HT1080 (cell line): ENCODE results near the gene INPP4B. TPM values are rescaled to one million over a fixed set of nuclear protein-coding genes. Genes with fewer than 3 reads are reported as not detected.
"Not testable (repeated sequence)": the region's sequence is repeated elsewhere in the genome, so short reads cannot be mapped to it uniquely, and the experiment has no call there.

ENCODE experiments used
- DNase-seq: peaks from one replicate; pipeline ENCODE4 v3.0.0-alpha.2; 2015; ENCODE audit warnings: low read depth
- total RNA-seq: library from RNA; depleted of rRNA; stranded (reverse); fragments of >200 nt; shearing (Covaris generic); gene quantifications from 2 replicates; pipeline ENCODE4 v1.2.3, GENCODE V29; 2014

The INPP4B gene
- total RNA-seq, 1 experiment from 2014 or later, result 9.3 TPM

DNA sequence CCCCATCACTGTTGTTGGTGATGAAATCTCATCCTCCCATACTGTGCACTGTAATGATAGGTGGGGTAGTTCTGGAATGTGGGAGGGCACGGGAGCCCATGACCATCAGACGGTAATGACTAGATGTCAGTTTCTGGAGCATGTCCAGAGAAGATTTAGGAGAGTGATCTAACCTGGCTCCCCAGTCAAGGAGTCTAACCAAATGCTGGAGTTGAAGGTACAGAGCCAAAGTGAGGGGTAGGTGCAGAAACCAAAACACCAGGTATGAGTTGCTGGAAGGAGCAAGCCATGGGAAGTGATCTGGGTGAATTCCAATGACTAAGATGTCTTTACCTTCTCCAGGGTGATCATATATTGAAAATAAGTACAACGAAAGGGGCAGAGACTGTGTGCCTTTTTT is 296.9 kb downstream of the INPP4B start:
- no peak for DNase-seq

DNA sequence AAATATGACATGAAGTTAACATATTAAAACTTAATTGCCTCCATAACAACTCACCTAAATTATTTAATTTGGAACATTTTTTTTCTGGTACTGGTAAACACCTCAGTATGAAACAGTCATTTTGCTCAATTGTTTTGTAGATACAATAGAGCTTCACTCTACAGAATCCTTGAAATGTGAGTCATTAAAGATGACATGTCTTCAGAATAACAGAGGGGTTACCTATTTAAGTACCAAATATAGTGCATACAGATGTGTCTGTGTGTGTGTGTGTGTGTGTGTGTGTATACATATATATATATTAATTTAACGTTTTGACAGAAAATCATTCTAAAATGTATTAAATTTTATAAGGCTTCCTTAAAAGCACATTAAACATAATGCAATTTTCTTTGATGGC is 297.6 kb downstream of the INPP4B start:
- DNase-seq, result peak; percentile 19

DNA sequence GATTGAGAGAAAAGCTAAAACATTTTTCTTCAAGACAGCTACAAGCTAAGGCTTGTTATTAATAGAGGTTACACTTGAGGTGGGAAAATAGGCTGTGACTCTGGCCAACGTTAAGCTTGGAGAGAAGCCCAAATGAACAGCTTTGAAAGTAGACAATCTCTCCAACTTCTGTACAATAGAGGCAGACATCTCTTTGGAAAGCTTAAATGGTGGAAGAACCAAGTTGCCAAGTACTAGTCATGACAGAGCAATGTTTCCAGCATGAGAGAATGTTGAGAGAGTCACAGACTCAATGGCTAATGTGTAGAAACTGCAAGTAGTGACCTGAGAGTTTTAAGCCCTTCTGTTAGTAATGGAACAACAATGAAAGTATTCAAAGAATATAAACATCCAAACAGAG is 298.1 kb downstream of the INPP4B start:
- no peak for DNase-seq

DNA sequence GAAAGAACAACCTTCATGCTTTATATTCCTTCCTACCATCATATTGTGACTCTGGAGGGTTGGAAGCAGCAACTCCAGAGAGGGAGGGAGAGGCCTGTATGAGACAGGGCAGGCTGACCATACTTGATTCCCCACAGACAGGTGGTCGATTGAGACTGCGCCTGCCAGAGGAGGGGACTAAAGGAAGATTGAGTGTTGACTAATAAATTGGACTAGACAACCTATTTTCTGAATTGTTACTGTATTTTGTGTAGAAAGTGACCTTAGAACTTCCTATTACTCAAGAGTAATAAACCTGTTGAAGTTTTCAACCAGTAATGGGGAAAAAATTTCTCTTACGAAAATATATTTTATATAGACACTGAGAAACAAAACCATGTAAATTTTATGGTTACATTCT is 301.5 kb downstream of the INPP4B start:
- no peak for DNase-seq

DNA sequence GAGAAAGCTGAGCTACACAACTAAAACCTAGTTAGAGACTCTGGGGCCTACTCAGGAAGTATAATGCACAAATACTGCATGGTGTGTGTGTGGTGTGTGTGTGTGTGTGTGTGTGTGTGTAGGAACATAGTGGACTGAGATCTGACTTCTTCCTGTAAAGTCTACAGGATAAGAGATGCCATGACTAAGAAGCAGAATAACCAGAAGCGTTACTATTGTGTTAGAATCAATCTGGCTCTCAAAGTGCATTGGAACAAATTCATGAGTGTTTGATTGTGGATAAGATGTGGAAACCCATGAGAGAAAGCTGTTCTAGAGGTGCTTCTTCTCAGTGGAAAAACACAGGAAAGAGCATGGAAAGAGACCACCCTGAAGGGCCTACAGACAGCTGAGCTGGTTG is 302.1 kb downstream of the INPP4B start:
- DNase-seq, result no peak

DNA sequence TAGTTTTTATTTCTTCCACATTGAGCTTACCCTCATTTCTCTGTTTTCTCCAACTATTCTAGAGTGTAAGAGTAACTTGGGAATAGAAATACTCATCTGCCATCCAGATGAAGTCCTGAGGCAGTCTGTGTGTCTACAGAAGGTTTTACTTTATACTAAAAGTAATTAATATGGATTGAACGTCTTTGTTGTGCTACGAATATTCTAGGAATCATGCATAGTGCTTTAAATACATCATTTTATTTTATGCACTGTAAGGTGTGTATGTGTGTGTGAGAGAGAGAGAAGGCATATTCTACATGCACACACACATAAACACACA is 305.7 kb downstream of the INPP4B start:
- no peak for DNase-seq

DNA sequence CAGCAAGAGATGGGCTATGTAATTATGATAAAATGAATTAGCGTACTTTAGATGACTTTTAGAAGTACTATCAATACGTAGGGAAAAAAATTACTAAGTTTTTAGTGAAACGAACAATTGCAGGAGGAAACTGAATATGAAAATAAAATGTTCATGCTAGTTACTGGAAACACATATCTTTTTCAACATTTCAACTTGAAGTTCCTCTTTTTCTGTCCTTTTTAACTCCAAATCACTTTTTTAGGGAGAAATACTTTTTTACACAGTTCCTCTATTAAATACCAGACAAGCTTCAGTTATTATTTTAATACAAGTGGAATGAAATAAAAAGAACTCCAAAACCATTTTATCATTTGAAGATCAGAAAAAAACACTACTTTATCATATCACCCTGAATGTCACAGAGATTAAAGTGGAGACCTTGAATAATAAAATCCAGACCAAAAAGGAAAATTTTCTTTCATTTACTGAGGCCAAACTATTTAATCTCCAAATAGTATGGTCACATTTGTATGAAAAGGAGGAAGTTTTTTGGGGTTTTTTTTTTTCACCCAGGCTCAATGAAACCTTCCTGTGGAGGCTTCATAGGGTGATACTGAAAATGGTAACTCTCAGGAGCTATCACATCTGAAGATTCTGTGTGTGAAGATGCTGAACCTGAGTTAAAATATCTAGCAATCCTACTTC is 306.2 kb downstream of the INPP4B start:
- DNase-seq, result no peak

DNA sequence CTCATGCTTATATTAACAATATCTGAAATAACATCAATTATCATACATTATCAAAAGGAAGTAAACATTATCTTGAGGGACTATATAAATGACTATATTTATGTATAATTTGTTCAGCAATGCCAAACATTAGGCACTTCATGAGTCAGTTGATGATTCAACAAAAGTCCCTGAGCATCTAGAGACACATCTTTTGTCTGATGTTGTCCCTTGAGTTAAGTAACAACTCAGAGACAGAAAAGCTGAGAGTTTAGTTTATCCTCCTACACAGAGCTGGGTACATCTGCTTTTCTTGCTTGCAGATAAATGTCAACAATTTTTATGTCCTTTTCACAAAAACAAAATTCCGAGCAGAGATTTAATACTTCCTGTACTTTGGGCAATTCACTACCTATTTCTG is 311.1 kb downstream of the INPP4B start:
- DNase-seq, result peak; percentile 27

DNA sequence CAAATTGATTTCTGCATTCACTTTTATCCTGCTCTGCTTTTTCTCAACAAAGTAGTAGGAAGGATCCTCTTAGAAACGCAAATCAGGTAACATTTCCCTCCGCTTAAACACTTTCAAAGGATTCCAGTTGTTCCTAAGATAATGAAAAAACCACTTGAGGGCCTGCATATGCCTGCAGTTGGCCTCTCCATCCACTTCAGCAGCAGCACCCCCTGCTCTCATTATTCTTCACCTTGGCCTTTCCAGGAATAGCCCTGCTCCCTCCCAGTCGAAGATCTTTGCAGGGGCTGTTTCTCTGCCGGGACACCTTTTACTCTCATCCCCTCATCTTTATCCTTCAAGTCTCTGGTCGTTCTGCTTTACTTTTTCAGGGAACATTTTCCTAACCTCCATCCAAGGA is 314.0 kb downstream of the INPP4B start:
- DNase-seq, result no peak

DNA sequence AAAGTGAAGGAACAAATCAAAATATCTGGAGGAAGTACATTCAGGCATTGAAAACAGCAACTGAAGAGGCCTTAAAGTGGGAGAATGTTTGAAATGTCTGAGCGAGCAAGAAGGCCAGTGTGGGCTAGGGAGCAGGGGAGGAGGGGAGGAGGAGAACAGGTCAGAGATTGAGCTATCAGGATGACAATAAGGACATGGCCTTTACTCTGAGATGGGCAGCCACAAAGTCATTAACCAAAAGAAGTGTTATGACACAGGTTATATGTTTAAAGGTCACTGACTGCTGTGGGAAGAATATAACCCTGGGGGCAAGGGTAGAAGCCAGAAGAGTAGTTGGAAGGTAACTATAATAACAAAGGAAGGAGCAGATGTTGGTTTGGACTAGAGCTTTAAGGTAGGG is 315.4 kb downstream of the INPP4B start:
- no peak for DNase-seq

DNA sequence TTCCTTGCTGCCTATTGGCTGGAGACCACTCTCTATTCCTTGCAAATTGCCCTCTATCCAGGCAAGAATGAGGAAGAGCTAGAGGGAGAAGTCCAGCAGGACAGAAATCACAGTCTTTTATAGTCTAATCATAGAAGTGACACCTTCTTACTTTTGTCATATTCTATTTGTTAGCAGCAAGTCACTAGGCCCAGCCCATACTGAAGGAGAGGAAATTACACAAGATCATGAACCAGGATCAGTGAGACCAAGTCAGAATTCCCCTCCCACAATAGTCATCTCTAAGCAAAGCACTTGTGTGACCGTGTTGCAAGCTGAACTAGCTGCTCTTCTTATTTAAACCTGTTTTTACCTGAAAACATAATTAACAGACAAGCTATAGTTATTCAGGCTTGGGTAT is 317.7 kb downstream of the INPP4B start:
- no peak for DNase-seq

DNA sequence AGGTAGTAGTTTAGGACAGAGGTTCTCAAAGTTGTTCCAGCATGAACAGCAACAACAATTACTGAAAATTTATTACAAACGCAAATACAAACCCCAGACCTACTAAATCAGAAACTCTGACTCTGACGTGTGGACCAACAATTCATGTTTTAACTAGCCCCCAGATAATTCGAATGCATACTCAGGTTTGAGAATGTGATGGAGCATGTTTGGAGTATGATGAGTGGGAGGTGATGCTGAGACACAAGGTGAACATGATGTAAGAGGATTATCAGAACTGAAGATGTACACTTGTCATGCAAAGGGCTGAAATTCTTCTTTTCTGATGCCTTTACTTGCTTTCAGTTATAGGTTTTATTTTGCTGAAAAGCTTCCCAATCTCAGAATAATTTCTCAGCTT is 323.0 kb downstream of the INPP4B start:
- no peak for DNase-seq

DNA sequence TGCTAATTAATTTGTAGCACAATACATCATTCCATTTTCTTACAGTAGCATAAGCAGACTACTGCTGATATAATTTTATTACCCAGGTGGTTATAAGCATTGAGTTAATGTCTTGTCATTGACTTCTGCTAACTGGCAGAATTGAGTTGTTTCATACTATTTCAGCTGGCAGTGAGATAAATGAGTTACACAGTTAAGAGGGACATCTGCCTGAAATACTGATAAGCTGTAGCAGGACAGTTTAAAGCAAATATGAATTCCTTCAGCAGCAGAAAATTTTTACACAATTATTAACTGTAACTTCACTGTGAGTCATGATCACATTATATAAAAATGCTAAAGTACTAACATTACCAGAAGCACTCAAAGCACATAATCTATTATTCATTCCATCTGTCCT is 326.8 kb downstream of the INPP4B start:
- DNase-seq, result no peak

DNA sequence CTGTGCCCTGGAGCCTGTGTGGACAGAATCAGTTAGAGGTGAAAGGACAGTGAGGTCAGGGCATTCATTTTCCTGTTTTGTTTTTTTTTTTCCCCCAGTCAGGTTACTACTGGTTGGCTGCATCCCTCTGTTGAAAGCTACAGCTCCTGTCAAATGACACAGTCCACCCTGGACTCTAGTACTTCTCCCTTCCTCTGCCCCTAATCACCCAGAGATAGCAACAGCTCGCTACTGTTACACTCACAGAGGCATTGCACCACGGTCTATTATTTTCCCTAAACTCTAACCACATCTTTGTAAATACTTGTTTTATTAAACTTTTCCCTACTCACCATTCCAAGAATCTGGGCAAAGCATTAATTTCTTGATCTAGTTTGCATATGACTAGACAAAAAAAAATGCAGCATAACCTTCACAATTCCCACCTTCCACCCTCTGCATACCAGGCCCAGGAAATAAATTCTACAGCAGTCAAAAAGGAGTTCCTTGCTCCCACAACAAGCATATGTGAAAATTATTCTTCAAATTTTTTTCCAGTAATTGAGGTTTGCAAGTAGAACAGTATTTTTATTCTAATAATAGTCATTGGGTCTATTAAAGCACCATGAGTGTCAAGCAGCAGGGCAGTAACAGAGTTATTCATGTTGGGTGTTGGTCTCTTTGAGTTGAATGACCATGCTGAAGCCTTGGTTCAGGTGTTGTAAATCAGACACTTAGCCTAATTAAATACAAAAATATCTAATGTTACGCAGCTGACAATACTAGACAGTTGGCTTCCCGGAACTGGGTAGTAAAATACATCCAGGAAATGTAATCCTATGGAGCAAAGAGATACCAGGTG is 329.2 kb downstream of the INPP4B start:
- no peak for DNase-seq

DNA sequence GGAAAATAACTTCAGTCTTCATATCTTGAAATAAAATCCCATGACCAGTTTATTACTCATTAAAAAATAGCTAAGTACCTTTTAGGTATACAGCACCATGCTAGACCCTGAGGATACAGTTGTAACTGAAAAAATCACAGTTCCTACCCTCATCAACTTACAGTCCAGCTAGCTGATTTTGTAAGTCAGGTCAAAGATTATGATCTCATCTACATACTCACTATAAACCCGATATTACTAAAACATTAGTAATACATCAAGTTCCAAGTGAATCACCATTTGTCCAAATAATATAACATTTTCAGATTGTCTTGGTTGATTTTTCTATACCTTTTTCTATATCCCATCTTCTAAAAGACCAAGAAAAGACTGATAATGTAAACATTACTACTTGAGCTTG is 333.9 kb downstream of the INPP4B start:
- no peak for DNase-seq

DNA sequence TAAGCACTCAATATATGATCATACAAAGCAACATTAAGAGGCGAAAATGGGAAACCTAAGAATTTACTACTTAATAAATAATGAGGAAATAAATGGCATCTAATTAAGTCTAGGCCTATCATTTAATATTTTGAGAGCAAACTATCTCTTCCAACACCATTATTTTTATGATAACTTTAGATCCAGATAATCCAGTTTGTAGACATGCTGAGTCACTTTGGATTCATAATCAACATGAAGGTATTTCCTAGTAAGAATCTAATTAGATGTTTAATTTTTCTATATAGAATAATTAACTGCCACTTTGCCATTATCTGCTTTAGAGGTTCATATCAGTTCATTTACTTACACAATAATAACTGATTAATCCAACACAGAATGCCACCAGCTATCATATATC is 336.2 kb downstream of the INPP4B start:
- DNase-seq, result no peak

DNA sequence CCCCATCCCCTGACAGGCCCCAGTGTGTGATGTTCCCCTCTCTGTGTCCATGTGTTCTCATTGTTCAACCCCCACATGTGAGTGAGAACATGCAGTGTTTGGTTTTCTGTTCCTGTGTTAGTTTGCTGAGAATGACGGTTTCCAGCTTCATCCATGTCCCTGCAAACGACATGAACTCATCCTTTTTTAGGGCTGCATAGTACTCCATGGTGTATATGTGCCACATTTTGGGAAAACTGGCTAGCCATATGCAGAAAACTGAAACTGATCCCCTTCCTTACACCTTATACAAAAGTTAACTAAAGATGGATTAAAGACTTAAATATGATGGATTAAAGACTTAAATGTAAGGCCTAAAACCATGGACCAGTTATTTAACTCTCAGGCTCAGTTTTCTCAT is 336.7 kb downstream of the INPP4B start:
- not testable (repeated sequence) for DNase-seq

DNA sequence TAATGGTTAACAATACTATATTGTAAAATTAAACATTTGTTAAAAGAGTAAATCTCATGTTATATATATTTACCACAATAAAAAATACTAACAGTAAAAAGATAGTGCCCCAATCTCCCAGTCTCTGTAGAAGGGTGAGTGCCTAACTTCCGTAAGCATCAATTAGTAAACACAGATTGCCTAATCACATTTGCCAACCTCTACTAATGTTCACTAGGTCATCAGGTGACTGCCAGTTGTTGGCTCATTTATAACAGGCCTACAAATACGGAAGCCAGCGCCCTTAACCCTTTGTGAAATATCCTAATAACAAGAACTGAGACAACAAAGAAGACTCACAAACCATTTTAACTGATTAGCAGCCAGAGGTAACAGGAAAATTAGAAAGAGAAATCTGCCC is 345.1 kb downstream of the INPP4B start:
- DNase-seq, result no peak

DNA sequence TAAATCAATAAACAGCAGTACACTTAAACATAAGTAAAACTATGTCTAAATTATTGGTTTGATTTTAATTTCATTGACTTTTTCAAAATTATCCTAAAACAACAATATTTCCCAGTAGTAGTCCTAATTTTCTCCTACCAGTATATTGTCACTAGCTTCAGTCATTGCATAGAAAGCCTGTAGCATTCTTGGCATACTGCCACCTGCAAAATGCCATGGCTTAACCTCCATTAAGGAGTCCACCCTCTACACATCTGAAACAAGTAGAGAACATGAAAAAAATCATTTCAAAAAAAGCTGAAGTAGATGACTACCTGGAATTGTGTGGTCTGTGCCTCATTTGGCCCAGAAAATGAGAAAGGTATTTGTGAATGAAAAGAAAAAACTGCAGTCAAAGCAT is 348.5 kb downstream of the INPP4B start:
- DNase-seq, result no peak

DNA sequence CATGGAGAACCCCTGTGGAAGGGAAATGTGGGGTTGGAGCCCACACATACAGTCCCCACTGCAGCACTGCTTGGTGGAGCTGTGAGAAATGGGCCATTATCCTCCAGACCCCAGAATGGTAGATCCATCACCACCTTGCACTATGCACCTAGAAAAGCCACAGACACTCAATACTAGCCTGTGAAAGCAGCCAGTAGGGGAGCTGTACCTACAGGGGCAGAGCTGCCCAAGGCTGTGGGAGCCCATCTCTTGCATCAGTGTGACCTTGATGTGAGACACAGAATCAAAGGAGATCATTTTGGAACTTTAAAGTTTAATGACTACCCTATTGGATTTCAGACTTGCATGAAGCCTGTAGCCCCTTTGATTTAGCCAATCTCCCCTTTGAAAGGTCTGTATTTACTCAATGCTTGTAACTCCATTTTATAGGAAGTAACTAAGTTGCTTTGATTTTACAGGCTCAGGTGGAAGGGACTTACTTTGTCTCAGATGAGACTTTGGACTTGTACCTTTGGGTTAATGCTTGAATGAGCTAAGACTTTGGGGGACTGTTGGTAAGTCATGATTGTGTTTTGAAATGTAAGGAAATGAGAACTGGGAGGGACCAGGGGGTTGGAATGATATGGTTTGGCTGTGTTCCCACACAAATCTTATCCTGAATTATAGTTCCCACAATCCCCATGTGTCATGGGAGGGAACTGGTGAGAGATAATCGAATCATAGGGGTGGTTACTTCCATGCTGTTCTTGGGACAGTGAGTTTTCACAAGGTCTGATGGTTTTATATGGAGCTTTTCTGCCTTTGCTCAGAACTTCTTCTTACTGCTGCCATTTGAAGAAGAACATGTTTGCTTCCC is 352.6 kb downstream of the INPP4B start:
- DNase-seq, result peak; percentile 17

DNA sequence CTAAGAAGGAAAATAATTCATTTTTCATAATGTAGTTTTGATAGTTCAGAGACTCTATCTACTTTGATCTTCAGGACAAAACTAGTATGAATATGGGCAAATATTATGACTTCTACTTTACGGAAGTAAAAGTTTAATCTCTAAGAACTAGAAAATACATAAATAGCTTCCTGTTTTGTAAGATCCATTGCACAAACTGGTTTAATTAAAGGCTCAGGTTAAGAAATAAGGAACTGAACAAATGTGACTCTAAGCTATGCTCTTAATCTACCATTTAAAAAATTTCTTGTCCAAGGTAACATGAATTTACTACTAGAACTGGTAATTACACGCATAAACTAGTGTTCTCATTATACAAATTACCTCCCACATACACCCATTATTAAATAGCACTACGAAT is 360.6 kb downstream of the INPP4B start:
- no peak for DNase-seq

DNA sequence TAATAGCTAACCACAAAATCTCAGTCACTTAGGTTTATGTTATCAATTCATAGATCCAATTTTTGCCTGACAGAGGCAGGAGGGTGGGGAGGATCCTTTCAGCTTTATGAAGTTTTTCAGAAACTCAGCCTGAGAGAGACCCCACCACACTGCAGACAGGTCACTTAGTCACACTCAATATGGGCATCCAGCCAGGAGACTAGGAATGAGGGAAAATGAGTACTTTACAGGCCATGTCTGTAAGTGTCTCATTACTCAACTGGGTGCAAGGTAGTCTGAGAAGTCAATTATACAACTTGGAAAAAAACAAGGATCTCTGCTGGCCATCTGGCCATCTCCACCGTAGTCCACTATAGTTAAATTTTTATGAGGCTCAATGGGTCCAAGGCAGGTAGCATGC is 365.9 kb downstream of the INPP4B start:
- DNase-seq, result peak; percentile 63
